Left ventricle myocardium inferior (tissue), 1 donor: ENCODE results near the gene TBPL2. TPM values are rescaled to one million over a fixed set of nuclear protein-coding genes. Genes with fewer than 3 reads are reported as not detected.
A peak's percentile ranks its signal among the peaks of the same experiment; 100 is the strongest.
"Not testable (repeated sequence)": the region's sequence is repeated elsewhere in the genome, so short reads cannot be mapped to it uniquely, and the experiment has no call there.

Experiments used
- DNase-seq: peaks from one replicate; pipeline ENCODE4 v3.0.0-alpha.2; 2020
- H3K27ac ChIP-seq: fragments of 200-600 bp; replicated peaks from 2 replicates; pipeline ENCODE4 v1.8.0; 2021
- H3K27me3 ChIP-seq: fragments of 200-600 bp; 2 replicates; pipeline ENCODE4 v1.8.0; 2021; ENCODE audit warnings: low read depth
- H3K36me3 ChIP-seq: fragments of 200-600 bp; 2 replicates; pipeline ENCODE4 v1.8.0; 2021
- H3K4me1 ChIP-seq: fragments of 200-600 bp; 2 replicates; pipeline ENCODE4 v1.8.0; 2021
- H3K4me3 ChIP-seq: fragments of 200-600 bp; 2 replicates; pipeline ENCODE4 v1.8.0; 2021; ENCODE audit warnings: mild to moderate bottlenecking, moderate library complexity
- H3K9me3 ChIP-seq: fragments of 200-600 bp; replicated peaks from 2 replicates; pipeline ENCODE4 v1.8.0; 2021
- intact Hi-C: fragments of 100-400 bp; cut with micrococcal nuclease; formaldehyde crosslinking; loops from one replicate; pipeline ENCODE4 v1.11.0; 2022
- total RNA-seq: library from RNA; stranded (reverse); fragmentation: NEBNext Ultra II Directional; extraction: Animal tissue kit (Norgen Biotek cat#: 25700); gene quantifications from one replicate; pipeline ENCODE4 v1.2.1, GENCODE V29; 2021
- TF ChIP-seq, protein P1 (sequence below): fragments of 200-600 bp; IDR thresholded peaks from 2 replicates; pipeline ENCODE4 v1.8.0; 2021; ENCODE audit warnings: antibody characterized with exemption, mild to moderate bottlenecking, borderline replicate concordance
- donor health status: DM: no; HTN: yes; CAD: no; lungs with severe emphysema.

TBPL2 gene
- total RNA-seq, 1 donor from 2014 or later, result not detected

DNA sequence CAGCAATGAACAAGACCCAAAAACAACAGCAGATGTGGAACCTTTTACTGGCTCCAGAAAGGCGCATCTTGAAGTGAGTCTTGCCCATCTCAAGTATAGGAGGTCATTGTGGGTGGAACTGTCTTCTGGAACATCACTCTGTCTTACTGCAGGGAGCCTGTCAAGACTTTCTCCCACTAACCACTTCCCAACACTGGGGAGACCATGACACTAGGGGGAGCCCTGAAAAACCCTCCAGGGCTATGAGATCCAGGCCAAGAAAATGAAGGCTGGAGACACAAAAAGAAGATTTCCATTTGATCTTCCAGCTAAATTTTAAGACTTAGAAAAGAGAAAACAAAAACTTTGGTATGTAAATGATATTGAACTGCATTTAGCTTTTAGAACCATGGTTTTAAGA is 15.3 kb downstream of the TBPL2 start:
- no peak for DNase-seq
- intact Hi-C loops, result no loop called here
- Histone ChIP-seq H3K9me3 (no peaks in the 10 kb centered on the region), H3K4me1 (peaks cover 14% of the 10 kb centered on the region), H3K27me3 (no peaks in the 10 kb centered on the region), H3K4me3 (no peak overlapping the region), H3K36me3 (no peaks in the 10 kb centered on the region), H3K27ac (no peak overlapping the region)
- TF ChIP-seq, protein P1, sequence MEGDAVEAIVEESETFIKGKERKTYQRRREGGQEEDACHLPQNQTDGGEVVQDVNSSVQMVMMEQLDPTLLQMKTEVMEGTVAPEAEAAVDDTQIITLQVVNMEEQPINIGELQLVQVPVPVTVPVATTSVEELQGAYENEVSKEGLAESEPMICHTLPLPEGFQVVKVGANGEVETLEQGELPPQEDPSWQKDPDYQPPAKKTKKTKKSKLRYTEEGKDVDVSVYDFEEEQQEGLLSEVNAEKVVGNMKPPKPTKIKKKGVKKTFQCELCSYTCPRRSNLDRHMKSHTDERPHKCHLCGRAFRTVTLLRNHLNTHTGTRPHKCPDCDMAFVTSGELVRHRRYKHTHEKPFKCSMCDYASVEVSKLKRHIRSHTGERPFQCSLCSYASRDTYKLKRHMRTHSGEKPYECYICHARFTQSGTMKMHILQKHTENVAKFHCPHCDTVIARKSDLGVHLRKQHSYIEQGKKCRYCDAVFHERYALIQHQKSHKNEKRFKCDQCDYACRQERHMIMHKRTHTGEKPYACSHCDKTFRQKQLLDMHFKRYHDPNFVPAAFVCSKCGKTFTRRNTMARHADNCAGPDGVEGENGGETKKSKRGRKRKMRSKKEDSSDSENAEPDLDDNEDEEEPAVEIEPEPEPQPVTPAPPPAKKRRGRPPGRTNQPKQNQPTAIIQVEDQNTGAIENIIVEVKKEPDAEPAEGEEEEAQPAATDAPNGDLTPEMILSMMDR, result no peak

GRCh38 chr14:55423969-55424368 is 16.4 kb downstream of the TBPL2 start:
- H3K27ac ChIP-seq, result no peak overlapping the region
- intact Hi-C loops, result no loop called here
- DNase-seq, result no peak

GRCh38 chr14:55422338-55422737 is 18.1 kb downstream of the TBPL2 start:
- intact Hi-C loops, H3K36me3 ChIP-seq, DNase-seq, H3K9me3 ChIP-seq, H3K27me3 ChIP-seq, H3K27ac ChIP-seq, H3K4me3 ChIP-seq: not testable (repeated sequence)
- peaks cover 25% of the 10 kb centered on the region for H3K4me1 ChIP-seq

More at GRCh38 chr14:55423969-55424368, 16.4 kb downstream of the TBPL2 start:
- Histone ChIP-seq H3K9me3 (no peaks in the 10 kb centered on the region), H3K36me3 (no peaks in the 10 kb centered on the region), H3K27me3 (no peaks in the 10 kb centered on the region), H3K4me3 (no peak overlapping the region), H3K4me1 (peaks cover 11% of the 10 kb centered on the region)
- TF ChIP-seq, protein P1, result no peak

DNA sequence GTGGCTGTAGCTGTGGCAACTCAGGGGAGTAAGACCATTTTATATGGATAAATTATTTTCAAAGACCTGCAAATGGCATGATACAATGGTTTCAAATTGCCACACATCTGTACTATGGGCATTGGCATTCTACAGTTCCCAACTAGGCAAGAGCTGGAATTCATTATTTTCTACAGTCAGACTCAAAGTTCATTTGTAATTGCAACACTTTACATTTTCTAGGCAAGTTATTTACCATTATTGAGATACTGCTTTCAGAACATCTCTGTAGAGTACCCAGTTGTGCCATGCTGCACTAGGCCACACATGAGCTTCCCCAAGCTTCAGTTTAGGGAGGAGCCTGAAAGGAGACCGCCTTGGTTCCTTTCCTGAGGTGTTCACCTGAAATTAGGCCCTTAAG is 20.8 kb downstream of the TBPL2 start:
- intact Hi-C loops, result loop anchor here (10.0 kb wide), 1 partner anchor 205 kb away; no protein-coding TSS in a partner anchor
- no peak overlapping the region for H3K27ac ChIP-seq

GRCh38 chr14:55418411-55418810 is 22.0 kb downstream of the TBPL2 start:
- no peak for DNase-seq
- no peaks in the 10 kb centered on the region for H3K36me3 ChIP-seq
- TF ChIP-seq, protein P1, result no peak
- H3K4me1 ChIP-seq, result peaks cover 14% of the 10 kb centered on the region
- peak overlapping the region; percentile 22 for H3K27ac ChIP-seq
- H3K27me3 ChIP-seq, result no peaks in the 10 kb centered on the region
- no peaks in the 10 kb centered on the region for H3K9me3 ChIP-seq
- no peak overlapping the region for H3K4me3 ChIP-seq
- intact Hi-C loops, result loop anchor here (10.0 kb wide), 1 partner anchor 204 kb away; no protein-coding TSS in a partner anchor

More for the DNA sequence above, 20.8 kb downstream of the TBPL2 start:
- Histone ChIP-seq H3K4me1 (peaks cover 22% of the 10 kb centered on the region), H3K27me3 (no peaks in the 10 kb centered on the region), H3K9me3 (no peaks in the 10 kb centered on the region), H3K36me3 (no peaks in the 10 kb centered on the region), H3K4me3 (no peak overlapping the region)
- TF ChIP-seq, protein P1, result no peak
- DNase-seq, result no peak

- TF ChIP-seq, protein P1, result no peak
- Histone ChIP-seq H3K27me3 (no peaks in the 10 kb centered on the region), H3K4me1 (peaks cover 14% of the 10 kb centered on the region), H3K9me3 (no peaks in the 10 kb centered on the region), H3K27ac (peak overlapping the region; percentile 22), H3K4me3 (no peak overlapping the region), H3K36me3 (no peaks in the 10 kb centered on the region)
- intact Hi-C loops, result loop anchor here (10.0 kb wide), 1 partner anchor 203 kb away; no protein-coding TSS in a partner anchor
- DNase-seq, result no peak
These were observed 22.5 kb downstream of the TBPL2 start for GRCh38 chr14:55417955-55418354.
